Amniotic stem cell (primary cell): ENCODE measurements around the gene SLC66A2.

ENCODE experiments used
- DNase-seq: peaks from one replicate; lab custom pipeline; 2025; lab: John Stamatoyannopoulos, UW

SLC66A2 gene

GRCh38 chr18:79937103-79937860 is 14.2 kb downstream of the SLC66A2 start:
- no peak for DNase-seq

- DNase-seq = no peak
Observed at GRCh38 chr18:79936641-79937040, 14.8 kb downstream of the SLC66A2 start.

- DNase-seq = no peak
Observed at GRCh38 chr18:79935925-79936324, 15.5 kb downstream of the SLC66A2 start.

GRCh38 chr18:79935499-79935898 is 16.0 kb downstream of the SLC66A2 start:
- no peak for DNase-seq

GRCh38 chr18:79935098-79935480 is 16.4 kb downstream of the SLC66A2 start:
- no peak for DNase-seq

- DNase-seq = no peak
Observed at GRCh38 chr18:79934311-79935097, 16.9 kb downstream of the SLC66A2 start.

- no peak for DNase-seq
Observed at GRCh38 chr18:79933765-79934164, 17.7 kb downstream of the SLC66A2 start.

- no peak for DNase-seq
Observed at GRCh38 chr18:79932907-79933306, 18.5 kb downstream of the SLC66A2 start.

GRCh38 chr18:79931475-79931874 is 20.0 kb downstream of the SLC66A2 start:
- no peak for DNase-seq

GRCh38 chr18:79930020-79930642 is 21.3 kb downstream of the SLC66A2 start:
- DNase-seq = no peak

- no peak for DNase-seq
Observed at GRCh38 chr18:79928563-79928960, 22.9 kb downstream of the SLC66A2 start.

- DNase-seq = no peak
Observed at GRCh38 chr18:79927607-79928562, 23.6 kb downstream of the SLC66A2 start.

GRCh38 chr18:79926715-79927606 is 24.5 kb downstream of the SLC66A2 start:
- no peak for DNase-seq

GRCh38 chr18:79926306-79926705 is 25.1 kb downstream of the SLC66A2 start:
- DNase-seq = no peak

- DNase-seq = no peak
Observed at GRCh38 chr18:79924814-79925731, 26.4 kb downstream of the SLC66A2 start.

GRCh38 chr18:79923896-79924585 is 27.4 kb downstream of the SLC66A2 start:
- no peak for DNase-seq

- no peak for DNase-seq
Observed at GRCh38 chr18:79922971-79923411, 28.5 kb downstream of the SLC66A2 start.

- no peak for DNase-seq
Observed at GRCh38 chr18:79921984-79922965, 29.2 kb downstream of the SLC66A2 start.
